Liver (tissue), 9 donors: ENCODE data around the gene ANKRD44. TPM values are rescaled to one million over a fixed set of nuclear protein-coding genes. Genes with fewer than 3 reads are reported as not detected.

Experiments used
- DNase-seq: peaks from one replicate; pipeline ENCODE4 v3.0.0-alpha.2; 2017; ENCODE audit warnings: low spot score
- H3K27ac ChIP-seq, 2 donors: one replicate each; pipeline ENCODE4 v1.7.0; 2013; ENCODE audit warnings: inconsistent platforms in 2 of 2, low read length in 2 of 2, control low read depth in 1 of 2, low read depth in 1 of 2, mild to moderate bottlenecking in 1 of 2
- H3K27me3 ChIP-seq, 4 donors: one replicate each; pipeline versions ENCODE4 v1.6.1 to v1.7.0; 2013; ENCODE audit warnings: low read length in 3 of 4, inconsistent platforms in 1 of 4, mild to moderate bottlenecking in 1 of 4, moderate library complexity in 1 of 4; ENCODE audit not compliant: control insufficient read depth in 4 of 4, insufficient read depth in 4 of 4
- H3K36me3 ChIP-seq, 4 donors: one replicate each; pipeline versions ENCODE4 v1.6.1 to v1.7.0; 2013; ENCODE audit warnings: low read length in 3 of 4, mild to moderate bottlenecking in 3 of 4, low read depth in 1 of 4, moderate library complexity in 1 of 4; ENCODE audit not compliant: control insufficient read depth in 4 of 4, insufficient read depth in 3 of 4
- H3K4me1 ChIP-seq, 4 donors: one replicate each; pipeline versions ENCODE4 v1.6.1 to v1.7.0; 2013; ENCODE audit warnings: low read length in 3 of 4, mild to moderate bottlenecking in 3 of 4, moderate library complexity in 1 of 4; ENCODE audit not compliant: control insufficient read depth in 4 of 4, insufficient read depth in 4 of 4
- H3K4me3 ChIP-seq, 3 donors: one replicate each; pipeline versions ENCODE4 v1.6.1 to v1.7.0; 2013; ENCODE audit warnings: low read length in 3 of 3, control low read depth in 1 of 3, low read depth in 1 of 3, mild to moderate bottlenecking in 1 of 3
- H3K9ac ChIP-seq, 2 donors: one replicate each; pipeline ENCODE4 v1.7.0; 2013; ENCODE audit warnings: low read length in 2 of 2, mild to moderate bottlenecking in 2 of 2, moderate library complexity in 2 of 2, control low read depth in 1 of 2, low read depth in 1 of 2
- H3K9me3 ChIP-seq, 4 donors: one replicate each; pipeline versions ENCODE4 v1.6.1 to v1.7.0; 2013; ENCODE audit warnings: low read length in 3 of 4; ENCODE audit not compliant: control insufficient read depth in 4 of 4
- EGR1 ChIP-seq, 2 donors: IDR thresholded peaks; 2 replicates each; pipeline ENCODE4 v1.6.1; 2016 to 2018; ENCODE audit warnings: antibody characterized with exemption in 2 of 2, low read depth in 2 of 2
- FOXA1 ChIP-seq: IDR thresholded peaks from 2 replicates; pipeline ENCODE4 v1.6.1; 2016; ENCODE audit warnings: antibody characterized with exemption
- FOXA2 ChIP-seq: IDR thresholded peaks from 2 replicates; pipeline ENCODE4 v1.6.1; 2016; ENCODE audit warnings: antibody characterized with exemption
- GABPA ChIP-seq, 2 donors: IDR thresholded peaks in 1 of 2; conservative IDR thresholded peaks in 1 of 2; 2 replicates each; pipeline ENCODE4 v1.6.1; 2016; ENCODE audit warnings: antibody characterized with exemption in 2 of 2, mild to moderate bottlenecking in 1 of 2, moderate library complexity in 1 of 2
- HNF4A ChIP-seq, 2 donors: conservative IDR thresholded peaks; 2 replicates each; pipeline ENCODE4 v1.6.1; 2016; ENCODE audit warnings: antibody characterized with exemption in 2 of 2, mild to moderate bottlenecking in 2 of 2
- HNF4G ChIP-seq: IDR thresholded peaks from 2 replicates; pipeline ENCODE4 v1.6.1; 2016; ENCODE audit warnings: antibody characterized with exemption
- JUND ChIP-seq, 2 donors: IDR thresholded peaks; 2 replicates each; pipeline ENCODE4 v1.6.1; 2016; ENCODE audit warnings: antibody characterized with exemption in 2 of 2
- NR2F2 ChIP-seq: IDR thresholded peaks from 2 replicates; pipeline ENCODE4 v1.6.1; 2016; ENCODE audit warnings: antibody characterized with exemption
- RAD21 ChIP-seq, 2 donors: IDR thresholded peaks; 2 replicates each; pipeline ENCODE4 v1.6.1; 2016; ENCODE audit warnings: antibody characterized with exemption in 2 of 2, mild to moderate bottlenecking in 2 of 2
- REST ChIP-seq: IDR thresholded peaks from 2 replicates; pipeline ENCODE4 v1.6.1; 2016; ENCODE audit warnings: antibody characterized with exemption, mild to moderate bottlenecking
- RXRA ChIP-seq, 2 donors: IDR thresholded peaks; 2 replicates each; pipeline ENCODE4 v1.6.1; 2017 to 2018; ENCODE audit warnings: antibody characterized with exemption in 2 of 2, mild to moderate bottlenecking in 1 of 2
- SP1 ChIP-seq: IDR thresholded peaks from 2 replicates; pipeline ENCODE4 v1.6.1; 2018; ENCODE audit warnings: antibody characterized with exemption, mild to moderate bottlenecking
- TAF1 ChIP-seq: conservative IDR thresholded peaks from 2 replicates; pipeline ENCODE4 v1.6.1; 2016; ENCODE audit warnings: antibody characterized with exemption, mild to moderate bottlenecking
- YY1 ChIP-seq: IDR thresholded peaks from 2 replicates; pipeline ENCODE4 v1.6.1; 2016; ENCODE audit warnings: antibody characterized with exemption, mild to moderate bottlenecking
- ZBTB33 ChIP-seq: IDR thresholded peaks from 2 replicates; pipeline ENCODE4 v1.6.1; 2016; ENCODE audit warnings: antibody characterized with exemption
- WGBS: extraction: QIAGEN DNeasy Blood & Tissue Kit; methylation state at CpG from one replicate; pipeline ENCODE4 v1.1.7; 2013; 5-methylcytosine and 5-hydroxymethylcytosine counted together
- polyA plus RNA-seq, 2 donors: library from polyadenylated mRNA; stranded (reverse) in 1 of 2; unstranded in 1 of 2; fragments of 200-250 nt in 1 of 2; fragments of >200 nt in 1 of 2; fragmentation: Nextera tagmentation in 1 of 2; extraction: Ambion mirVana in 1 of 2; gene quantifications; one replicate each; pipeline versions ENCODE4 v1.2.1 to v1.2.3, GENCODE V29; 2013 to 2015
- total RNA-seq, 2 donors: library from RNA; depleted of rRNA; stranded (reverse); fragments of >200 nt; gene quantifications; one replicate each; pipeline ENCODE4 v1.2.3, GENCODE V29; 2014
- TF ChIP-seq, protein P1 (sequence below): IDR thresholded peaks from 2 replicates; pipeline ENCODE4 v1.6.1; 2016; ENCODE audit warnings: antibody characterized with exemption
- TF ChIP-seq, protein P2 (sequence below): IDR thresholded peaks from 2 replicates; pipeline ENCODE4 v1.6.1; 2016; ENCODE audit warnings: antibody characterized with exemption
- TF ChIP-seq, protein P3 (sequence below): fragments of 150-350 bp; IDR thresholded peaks from 2 replicates; pipeline ENCODE4 v1.5.1; 2017; ENCODE audit warnings: improper control_type of control experiment, low read depth, low read length; ENCODE audit not compliant: missing input control
- donor health status: healthy.
- donor health status: healthy.
- donor health status: healthy.
- donor health status: healthy.
- donor health status: healthy.

Gene ANKRD44
- total and polyA plus RNA-seq, 4 donors = 3.8 to 18.2 (median 6.8) TPM

GRCh38 chr2:197232010-197232409 lies 78.6 kb downstream of the ANKRD44 start:
- WGBS = 98% methylated on average over 2 of the region's 2 CpGs
- no peaks in the 10 kb centered on the region for H3K9me3 ChIP-seq
- H3K4me3 ChIP-seq = no peak overlapping the region
- H3K27me3 ChIP-seq = no peaks in the 10 kb centered on the region
- TF ChIP-seq RXRA (IDR thresholded peaks at IDR 0.05) (no peak), GABPA (IDR thresholded peaks at IDR 0.05 in 1 of 2, conservative IDR thresholded peaks at IDR 0.05 in 1 of 2) (no peak), YY1 (no peak), FOXA2 (no peak), EGR1 (IDR thresholded peaks at IDR 0.05; ENCODE audit: low read depth in 2 of 2) (no peak), RAD21 (IDR thresholded peaks at IDR 0.05) (no peak), TAF1 (no peak), ZBTB33 (no peak), REST (no peak), JUND (IDR thresholded peaks at IDR 0.05) (no peak), NR2F2 (no peak), FOXA1 (no peak), HNF4A (conservative IDR thresholded peaks at IDR 0.05) (no peak), SP1 (no peak), HNF4G (no peak)
- TF ChIP-seq, protein P1, sequence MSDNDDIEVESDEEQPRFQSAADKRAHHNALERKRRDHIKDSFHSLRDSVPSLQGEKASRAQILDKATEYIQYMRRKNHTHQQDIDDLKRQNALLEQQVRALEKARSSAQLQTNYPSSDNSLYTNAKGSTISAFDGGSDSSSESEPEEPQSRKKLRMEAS = no peak
- TF ChIP-seq, protein P2, sequence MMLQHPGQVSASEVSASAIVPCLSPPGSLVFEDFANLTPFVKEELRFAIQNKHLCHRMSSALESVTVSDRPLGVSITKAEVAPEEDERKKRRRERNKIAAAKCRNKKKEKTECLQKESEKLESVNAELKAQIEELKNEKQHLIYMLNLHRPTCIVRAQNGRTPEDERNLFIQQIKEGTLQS = no peak
- TF ChIP-seq, protein P3, sequence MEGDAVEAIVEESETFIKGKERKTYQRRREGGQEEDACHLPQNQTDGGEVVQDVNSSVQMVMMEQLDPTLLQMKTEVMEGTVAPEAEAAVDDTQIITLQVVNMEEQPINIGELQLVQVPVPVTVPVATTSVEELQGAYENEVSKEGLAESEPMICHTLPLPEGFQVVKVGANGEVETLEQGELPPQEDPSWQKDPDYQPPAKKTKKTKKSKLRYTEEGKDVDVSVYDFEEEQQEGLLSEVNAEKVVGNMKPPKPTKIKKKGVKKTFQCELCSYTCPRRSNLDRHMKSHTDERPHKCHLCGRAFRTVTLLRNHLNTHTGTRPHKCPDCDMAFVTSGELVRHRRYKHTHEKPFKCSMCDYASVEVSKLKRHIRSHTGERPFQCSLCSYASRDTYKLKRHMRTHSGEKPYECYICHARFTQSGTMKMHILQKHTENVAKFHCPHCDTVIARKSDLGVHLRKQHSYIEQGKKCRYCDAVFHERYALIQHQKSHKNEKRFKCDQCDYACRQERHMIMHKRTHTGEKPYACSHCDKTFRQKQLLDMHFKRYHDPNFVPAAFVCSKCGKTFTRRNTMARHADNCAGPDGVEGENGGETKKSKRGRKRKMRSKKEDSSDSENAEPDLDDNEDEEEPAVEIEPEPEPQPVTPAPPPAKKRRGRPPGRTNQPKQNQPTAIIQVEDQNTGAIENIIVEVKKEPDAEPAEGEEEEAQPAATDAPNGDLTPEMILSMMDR = no peak
- no peak for DNase-seq
- H3K4me1 ChIP-seq = no peaks in the 10 kb centered on the region
- no peaks in the 10 kb centered on the region for H3K36me3 ChIP-seq
- no peak overlapping the region for H3K27ac ChIP-seq
- no peak overlapping the region for H3K9ac ChIP-seq
